HepG2 (cell line): ENCODE results near the gene AGER. TPM values are rescaled to one million over a fixed set of nuclear protein-coding genes. Genes with fewer than 3 reads are reported as not detected.

ENCODE experiments used
- ATAC-seq: fragments of 200-7000 bp; cut with Tn5 transposase; 3 replicates; pipeline ENCODE4 v1.9.1; 2020; ENCODE audit warnings: mild to moderate bottlenecking, moderate library complexity
- BruUV-seq: library from RNA; stranded (reverse); fragments of 400-500 nt; replicated peaks from 2 replicates; lab custom pipeline; 2021; lab: Mats Ljungman, UMichigan
- CTCF ChIA-PET: fragments of 300-600 bp; formaldehyde crosslinking; extraction: SDS; loops from one replicate; lab custom pipeline; 2021; ENCODE audit warnings: low total read pairs, inconsistent platforms, low intra/inter-chr PET ratio; lab: Yijun Ruan, JAX
- POLR2A ChIA-PET: fragments of 350-600 bp; sonication (Branson Sonifier 250); formaldehyde crosslinking; loops from one replicate; lab custom pipeline; 2020; ENCODE audit warnings: antibody characterized with exemption, inconsistent platforms; lab: Yijun Ruan, JAX
- DNase-seq: peaks from one replicate; pipeline ENCODE4 v3.0.0-alpha.2; 2015; ENCODE audit warnings: low spot score
- FAIRE-seq: peaks from 3 replicates; lab custom pipeline; 2011; peaks lifted over from hg19 to GRCh38; lab: Jason Lieb, UNC
- H2AFZ ChIP-seq: one replicate; pipeline ENCODE4 v1.6.1; 2011; ENCODE audit warnings: low read length, inconsistent platforms
- H3K27ac ChIP-seq: fragments of 300-600 bp; 3 replicates; pipeline ENCODE4 v1.8.0; 2011; ENCODE audit warnings: mixed run types, mild to moderate bottlenecking, mixed read lengths, low read length, inconsistent platforms; ENCODE audit not compliant: insufficient read depth; ENCODE audit errors: extremely low read length
- H3K27me3 ChIP-seq, 2 experiments: fragments of 200-600 bp in 1 of 2; 2 replicates in 1 of 2; 3 replicates in 1 of 2; pipeline versions ENCODE4 v1.6.0 to v1.8.0; 2011; ENCODE audit warnings: low read length in 2 of 2, mild to moderate bottlenecking in 2 of 2, moderate library complexity in 2 of 2, inconsistent platforms in 1 of 2; ENCODE audit not compliant: insufficient read depth in 2 of 2, control insufficient read depth in 1 of 2
- H3K36me3 ChIP-seq, 2 experiments: fragments of 200-600 bp in 1 of 2; replicated peaks in 1 of 2; 2 replicates in 1 of 2; 3 replicates in 1 of 2; pipeline versions ENCODE4 v1.5.1 to v1.8.0; 2011; ENCODE audit warnings: low read length in 2 of 2, inconsistent platforms in 1 of 2; ENCODE audit not compliant: insufficient read depth in 2 of 2, control insufficient read depth in 1 of 2
- H3K4me1 ChIP-seq: 2 replicates; pipeline ENCODE4 v1.5.1; 2012; ENCODE audit warnings: low read length, inconsistent platforms; ENCODE audit not compliant: insufficient read depth
- H3K4me2 ChIP-seq: 2 replicates; pipeline ENCODE4 v1.6.0; 2011; ENCODE audit warnings: low read depth, low read length, inconsistent platforms
- H3K4me3 ChIP-seq, 3 experiments: fragments of 200-600 bp in 1 of 3; sonication (generic), shearing (Covaris generic) in 1 of 3; replicated peaks in 1 of 3; 2 replicates each; pipeline ENCODE4 v1.5.1; 2011 to 2016; ENCODE audit warnings: low read length in 3 of 3, inconsistent platforms in 2 of 3, low read depth in 2 of 3, mild to moderate bottlenecking in 2 of 3, control low read depth in 1 of 3, mixed read lengths in 1 of 3; ENCODE audit not compliant: insufficient read depth in 1 of 3
- H3K79me2 ChIP-seq: one replicate; pipeline ENCODE4 v1.6.1; 2011; ENCODE audit warnings: low read length, inconsistent platforms; ENCODE audit not compliant: insufficient read depth
- H3K9ac ChIP-seq: 2 replicates; pipeline ENCODE4 v1.6.0; 2011; ENCODE audit warnings: mild to moderate bottlenecking, low read depth, low read length, inconsistent platforms; ENCODE audit not compliant: insufficient read depth
- H3K9me3 ChIP-seq: 2 replicates; pipeline ENCODE4 v1.5.1; 2012; ENCODE audit warnings: mild to moderate bottlenecking, low read length
- H4K20me1 ChIP-seq: 2 replicates; pipeline ENCODE4 v1.6.0; 2011; ENCODE audit warnings: inconsistent platforms, mild to moderate bottlenecking, low read length, moderate library complexity; ENCODE audit not compliant: insufficient read depth
- ATAD3A ChIP-seq: sonication (generic); formaldehyde crosslinking; IDR thresholded peaks from 2 replicates; pipeline ENCODE4 v1.4.0; 2020; ENCODE audit warnings: missing genetic modification reagents
- FIP1L1 ChIP-seq: fragments of 200-400 bp; formaldehyde crosslinking; IDR thresholded peaks from 2 replicates; pipeline ENCODE4 v1.6.1; 2018; ENCODE audit warnings: low read depth, mild to moderate bottlenecking, low read length, moderate library complexity, borderline replicate concordance; ENCODE audit not compliant: insufficient read depth
- GLI4 ChIP-seq: sonication (generic); formaldehyde crosslinking; IDR thresholded peaks from 2 replicates; pipeline ENCODE4 v1.5.1; 2020; ENCODE audit warnings: missing genetic modification reagents, mild to moderate bottlenecking, moderate library complexity, borderline replicate concordance
- KLF11 ChIP-seq: IDR thresholded peaks from 2 replicates; pipeline ENCODE4 v1.6.1; 2016; ENCODE audit warnings: missing compliant biosample characterization
- KLF16 ChIP-seq, 2 experiments: sonication (generic) in 1 of 2; formaldehyde crosslinking in 1 of 2; IDR thresholded peaks; 2 replicates each; pipeline versions ENCODE4 v1.6.1 to v1.8.0; 2016 to 2023; ENCODE audit warnings: missing genetic modification reagents in 2 of 2, missing compliant biosample characterization in 1 of 2
- MEF2D ChIP-seq: sonication (generic); formaldehyde crosslinking; IDR thresholded peaks from 2 replicates; pipeline ENCODE4 v1.5.1; 2020; ENCODE audit warnings: mild to moderate bottlenecking, missing genetic modification reagents
- NFYB ChIP-seq: sonication (generic); formaldehyde crosslinking; IDR thresholded peaks from 2 replicates; pipeline ENCODE4 v1.4.0; 2020; ENCODE audit warnings: missing genetic modification reagents
- REL ChIP-seq: sonication (generic); formaldehyde crosslinking; conservative IDR thresholded peaks from 2 replicates; pipeline ENCODE4 v1.8.0; 2022; ENCODE audit warnings: mild to moderate bottlenecking, missing genetic modification reagents, moderate library complexity
- RFXAP ChIP-seq: sonication (generic); formaldehyde crosslinking; IDR thresholded peaks from 2 replicates; pipeline ENCODE4 v1.4.0; 2020; ENCODE audit warnings: missing genetic modification reagents, borderline replicate concordance
- WIZ ChIP-seq: sonication (generic); formaldehyde crosslinking; IDR thresholded peaks from 2 replicates; pipeline ENCODE4 v1.5.1; 2020; ENCODE audit warnings: mild to moderate bottlenecking, missing genetic modification reagents
- ZIK1 ChIP-seq: sonication (generic); formaldehyde crosslinking; IDR thresholded peaks from 2 replicates; pipeline ENCODE4 v1.5.0; 2020; ENCODE audit warnings: mild to moderate bottlenecking, low read depth, missing genetic modification reagents, borderline replicate concordance
- ZNF296 ChIP-seq: sonication (generic); formaldehyde crosslinking; conservative IDR thresholded peaks from 2 replicates; pipeline ENCODE4 v1.5.0; 2020; ENCODE audit warnings: mild to moderate bottlenecking, missing genetic modification reagents
- ZNF460 ChIP-seq: sonication (generic); formaldehyde crosslinking; IDR thresholded peaks from 2 replicates; pipeline ENCODE4 v1.5.1; 2020; ENCODE audit warnings: missing genetic modification reagents, mild to moderate bottlenecking, borderline replicate concordance
- ZNF564 ChIP-seq: sonication (generic); formaldehyde crosslinking; IDR thresholded peaks from 2 replicates; pipeline ENCODE4 v1.8.1; 2023; ENCODE audit warnings: mild to moderate bottlenecking, missing genetic modification reagents
- WGBS: methylation state at CpG from one replicate; pipeline ENCODE4 v1.1.6; 2017; ENCODE audit warnings: low lambda C conversion rate; 5-methylcytosine and 5-hydroxymethylcytosine counted together
- in situ Hi-C: cut with HindIII; loops from 2 replicates; pipeline ENCODE4 v1.10.0; 2017; ENCODE audit warnings: low pct_unique_long_range_greater_than_20kb; ENCODE audit not compliant: extremely low pct_ligation_motif_present
- intact Hi-C: fragments of 100-400 bp; cut with micrococcal nuclease; formaldehyde crosslinking; loops from one replicate; pipeline ENCODE4 v1.10.0; 2022; ENCODE audit not compliant: unreplicated experiment
- polyA plus RNA-seq, 8 experiments: library from polyadenylated mRNA; depleted of rRNA in 3 of 8; stranded (reverse) in 7 of 8; unstranded in 1 of 8; fragments of >200 nt; fragmentation: Illumina TruSeq in 4 of 8; extraction: Trizol in 4 of 8; gene quantifications; 2 replicates each; pipeline versions ENCODE4 v1.2.1 to v1.2.3, GENCODE V29; 2011 to 2016; ENCODE audit warnings: low read depth in 4 of 8, missing spikeins in 1 of 8, mixed read lengths in 1 of 8; ENCODE audit not compliant: insufficient read depth in 1 of 8
- total RNA-seq, 5 experiments: library from RNA; depleted of rRNA; stranded (reverse); fragments of >200 nt; fragmentation: Illumina TruSeq; extraction: Trizol; gene quantifications; 2 replicates each; pipeline ENCODE4 v1.2.3, GENCODE V29; 2016; ENCODE audit warnings: low read depth in 1 of 5
- TF ChIP-seq, protein P1 (sequence below): sonication (generic); formaldehyde crosslinking; IDR thresholded peaks from 2 replicates; pipeline ENCODE4 v1.8.0; 2022; ENCODE audit warnings: mild to moderate bottlenecking, missing genetic modification reagents, borderline replicate concordance
- TF ChIP-seq, protein P2 (sequence below): sonication (generic); formaldehyde crosslinking; IDR thresholded peaks from 2 replicates; pipeline ENCODE4 v1.5.1; 2020; ENCODE audit warnings: mild to moderate bottlenecking, moderate library complexity, missing genetic modification reagents
- TF ChIP-seq, protein P3 (sequence below): IDR thresholded peaks from 2 replicates; pipeline ENCODE4 v1.6.1; 2012; ENCODE audit warnings: inconsistent platforms
- TF ChIP-seq, protein P4 (sequence below): sonication (generic); formaldehyde crosslinking; IDR thresholded peaks from 2 replicates; pipeline ENCODE4 v1.4.0; 2020; ENCODE audit warnings: mild to moderate bottlenecking, low read depth, missing genetic modification reagents

AGER gene
- total and polyA plus RNA-seq, 2 of the 13 experiments (the other 11 are each of a cell fraction or from before 2014, with no cell fraction given) = 1.9 to 5.1 TPM

DNA sequence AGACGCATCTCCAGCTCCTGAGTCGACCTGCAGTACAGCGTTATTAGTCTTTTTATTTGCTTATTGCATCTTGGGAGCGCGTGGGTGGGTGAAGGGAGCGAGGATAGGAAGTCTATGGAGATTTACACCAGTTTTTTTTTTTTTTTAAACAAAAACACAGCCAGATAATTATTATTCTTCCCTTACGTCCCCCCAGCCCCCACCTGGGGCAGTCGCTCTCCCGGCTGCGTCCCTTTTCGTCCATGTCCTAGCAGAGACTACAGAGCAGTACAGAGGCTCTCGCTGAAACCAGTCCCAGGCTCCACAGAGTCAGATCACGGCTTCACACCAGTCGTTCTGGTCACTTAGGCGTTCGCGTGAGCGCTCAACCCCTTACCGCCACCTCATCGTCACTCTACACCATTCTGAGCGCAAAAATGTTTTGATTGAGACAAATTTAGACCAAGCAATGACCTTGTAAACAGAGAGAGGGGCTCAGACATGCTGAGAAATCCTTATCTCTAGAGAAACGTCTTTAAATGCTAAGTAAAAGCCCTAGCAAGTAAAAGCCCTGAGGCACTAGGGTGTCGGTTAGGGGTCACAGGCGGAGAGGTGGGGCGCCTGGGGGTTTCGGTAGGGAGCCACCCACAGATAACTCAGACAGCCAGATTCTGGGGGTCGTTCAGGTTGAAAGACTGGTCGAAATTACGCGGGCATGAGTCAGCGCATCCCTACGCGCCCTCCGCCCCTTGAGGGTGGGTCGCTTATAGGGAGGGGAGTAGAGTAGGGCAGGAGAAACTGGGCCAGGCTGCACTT, 31.1 kb downstream of the AGER start:
- Histone ChIP-seq H2AFZ (peak overlapping the region; percentile 8), H3K36me3 (peaks cover 13 to 24% of the 10 kb centered on the region in 2 experiments), H3K4me3 (peak overlapping the region; percentile 78 to 91 (median 88)), H3K4me2 (peak overlapping the region; percentile 94), H3K4me1 (peaks cover 28% of the 10 kb centered on the region), H3K9ac (peak overlapping the region; percentile 91), H3K27ac (peak overlapping the region; percentile 88), H4K20me1 (no peaks in the 10 kb centered on the region), H3K27me3 (no peaks in the 10 kb centered on the region; a peak in 1 of 5 replicates), H3K79me2 (peaks cover 17% of the 10 kb centered on the region), H3K9me3 (no peaks in the 10 kb centered on the region)
- no TSS peak for BruUV-seq
- ATAC-seq (peak; percentile 53), DNase-seq (peak; percentile 48), FAIRE-seq (no peak)
- WGBS = 36% methylated on average over 35 of the region's 35 CpGs
- CTCF ChIA-PET = interaction anchor here (1.5 to 4.3 kb wide), 3 partner anchors 34 to 65 kb away, joined by 4 to 97 read pairs (median 5); no protein-coding TSS in a partner anchor
- in situ Hi-C loops (loop anchor here (5.0 kb wide), 1 partner anchor 36 kb away; no protein-coding TSS in a partner anchor), intact Hi-C loops (no loop called here)
- POLR2A ChIA-PET = interaction anchor here (0.5 to 2.6 kb wide), 9 partner anchors 10 to 43 kb away, joined by 3 to 35 read pairs (median 3); partner anchors contain the start of genes AGPAT1, ATF6B and FKBPL
- TF ChIP-seq ZNF564 (0 out of 2 replicates have a peak, but pooled peaks have one; percentile 25), MEF2D (CRISPR knock-in tag) (no peak), ATAD3A (no peak), ZNF296 (no peak), GLI4 (CRISPR knock-in tag) (no peak), FIP1L1 (no peak), REL (CRISPR knock-in tag) (peak; percentile 9; the same call in 1 of the 2 replicates), KLF16 (CRISPR knock-in tag; IDR thresholded peaks at IDR 0.05) (peak in 1 of 2 experiments; percentile 5; a peak in 1 of 4 replicates), RFXAP (CRISPR knock-in tag) (no peak), NFYB (CRISPR knock-in tag) (0 out of 2 replicates have a peak, but pooled peaks have one; percentile 1), WIZ (0 out of 2 replicates have a peak, but pooled peaks have one; percentile 2), KLF11 (CRISPR knock-in tag) (no peak), ZNF460 (CRISPR knock-in tag) (no peak), ZIK1 (CRISPR knock-in tag) (0 out of 2 replicates have a peak, but pooled peaks have one; percentile 19)
- TF ChIP-seq, protein P1, sequence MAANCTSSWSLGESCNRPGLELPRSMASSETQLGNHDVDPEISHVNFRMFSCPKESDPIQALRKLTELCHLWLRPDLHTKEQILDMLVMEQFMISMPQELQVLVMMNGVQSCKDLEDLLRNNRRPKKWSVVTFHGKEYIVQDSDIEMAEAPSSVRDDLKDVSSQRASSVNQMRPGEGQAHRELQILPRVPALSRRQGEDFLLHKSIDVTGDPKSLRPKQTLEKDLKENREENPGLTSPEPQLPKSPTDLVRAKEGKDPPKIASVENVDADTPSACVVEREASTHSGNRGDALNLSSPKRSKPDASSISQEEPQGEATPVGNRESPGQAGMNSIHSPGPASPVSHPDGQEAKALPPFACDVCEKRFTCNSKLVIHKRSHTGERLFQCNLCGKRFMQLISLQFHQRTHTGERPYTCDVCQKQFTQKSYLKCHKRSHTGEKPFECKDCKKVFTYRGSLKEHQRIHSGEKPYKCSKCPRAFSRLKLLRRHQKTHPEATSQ = no peak
- TF ChIP-seq, protein P2, sequence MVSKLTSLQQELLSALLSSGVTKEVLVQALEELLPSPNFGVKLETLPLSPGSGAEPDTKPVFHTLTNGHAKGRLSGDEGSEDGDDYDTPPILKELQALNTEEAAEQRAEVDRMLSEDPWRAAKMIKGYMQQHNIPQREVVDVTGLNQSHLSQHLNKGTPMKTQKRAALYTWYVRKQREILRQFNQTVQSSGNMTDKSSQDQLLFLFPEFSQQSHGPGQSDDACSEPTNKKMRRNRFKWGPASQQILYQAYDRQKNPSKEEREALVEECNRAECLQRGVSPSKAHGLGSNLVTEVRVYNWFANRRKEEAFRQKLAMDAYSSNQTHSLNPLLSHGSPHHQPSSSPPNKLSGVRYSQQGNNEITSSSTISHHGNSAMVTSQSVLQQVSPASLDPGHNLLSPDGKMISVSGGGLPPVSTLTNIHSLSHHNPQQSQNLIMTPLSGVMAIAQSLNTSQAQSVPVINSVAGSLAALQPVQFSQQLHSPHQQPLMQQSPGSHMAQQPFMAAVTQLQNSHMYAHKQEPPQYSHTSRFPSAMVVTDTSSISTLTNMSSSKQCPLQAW (CRISPR knock-in tag) = peak; percentile 33
- TF ChIP-seq, protein P3, sequence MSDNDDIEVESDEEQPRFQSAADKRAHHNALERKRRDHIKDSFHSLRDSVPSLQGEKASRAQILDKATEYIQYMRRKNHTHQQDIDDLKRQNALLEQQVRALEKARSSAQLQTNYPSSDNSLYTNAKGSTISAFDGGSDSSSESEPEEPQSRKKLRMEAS = peak; percentile 11; the same call in 1 of the 2 replicates
- TF ChIP-seq, protein P4, sequence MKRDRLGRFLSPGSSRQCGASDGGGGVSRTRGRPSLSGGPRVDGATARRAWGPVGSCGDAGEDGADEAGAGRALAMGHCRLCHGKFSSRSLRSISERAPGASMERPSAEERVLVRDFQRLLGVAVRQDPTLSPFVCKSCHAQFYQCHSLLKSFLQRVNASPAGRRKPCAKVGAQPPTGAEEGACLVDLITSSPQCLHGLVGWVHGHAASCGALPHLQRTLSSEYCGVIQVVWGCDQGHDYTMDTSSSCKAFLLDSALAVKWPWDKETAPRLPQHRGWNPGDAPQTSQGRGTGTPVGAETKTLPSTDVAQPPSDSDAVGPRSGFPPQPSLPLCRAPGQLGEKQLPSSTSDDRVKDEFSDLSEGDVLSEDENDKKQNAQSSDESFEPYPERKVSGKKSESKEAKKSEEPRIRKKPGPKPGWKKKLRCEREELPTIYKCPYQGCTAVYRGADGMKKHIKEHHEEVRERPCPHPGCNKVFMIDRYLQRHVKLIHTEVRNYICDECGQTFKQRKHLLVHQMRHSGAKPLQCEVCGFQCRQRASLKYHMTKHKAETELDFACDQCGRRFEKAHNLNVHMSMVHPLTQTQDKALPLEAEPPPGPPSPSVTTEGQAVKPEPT (CRISPR knock-in tag) = no peak
